ENCODE data around the gene CYP4X1.

GRCh38 chr1:47024141-47024801 lies 802 bp downstream of the CYP4X1 start:
- no peak for TF ChIP-seq CTCF (IDR thresholded peaks at IDR 0.05)
- TF ChIP-seq RCOR1 (IDR thresholded peaks at IDR 0.05; ENCODE audit: low read length): no peak
- TF ChIP-seq POLR2AphosphoS5 (IDR thresholded peaks at IDR 0.05; ENCODE audit: low read depth, low read length): no peak
- TF ChIP-seq RFX5 (IDR thresholded peaks at IDR 0.05; ENCODE audit: low read length): no peak
- no peak for TF ChIP-seq YY1 (IDR thresholded peaks at IDR 0.05; ENCODE audit: low read depth)
- no peak for TF ChIP-seq SMC3 (IDR thresholded peaks at IDR 0.05; ENCODE audit: low read depth, low read length)
- TF ChIP-seq RXRA (IDR thresholded peaks at IDR 0.05; ENCODE audit: borderline replicate concordance, low read depth): no peak
- TF ChIP-seq NRF1 (IDR thresholded peaks at IDR 0.05; ENCODE audit: low read depth, low read length): no peak
- TF ChIP-seq GABPA (IDR thresholded peaks at IDR 0.05; ENCODE audit: low read depth): no peak
- TF ChIP-seq, protein P1, sequence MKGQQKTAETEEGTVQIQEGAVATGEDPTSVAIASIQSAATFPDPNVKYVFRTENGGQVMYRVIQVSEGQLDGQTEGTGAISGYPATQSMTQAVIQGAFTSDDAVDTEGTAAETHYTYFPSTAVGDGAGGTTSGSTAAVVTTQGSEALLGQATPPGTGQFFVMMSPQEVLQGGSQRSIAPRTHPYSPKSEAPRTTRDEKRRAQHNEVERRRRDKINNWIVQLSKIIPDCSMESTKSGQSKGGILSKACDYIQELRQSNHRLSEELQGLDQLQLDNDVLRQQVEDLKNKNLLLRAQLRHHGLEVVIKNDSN (IDR thresholded peaks at IDR 0.05; ENCODE audit: borderline replicate concordance, low read depth): no peak
- TF ChIP-seq EP300 (IDR thresholded peaks at IDR 0.05; ENCODE audit: borderline replicate concordance in 1 of 2, low read depth in 1 of 2, low read length in 1 of 2): no peak
- TF ChIP-seq, protein P2, sequence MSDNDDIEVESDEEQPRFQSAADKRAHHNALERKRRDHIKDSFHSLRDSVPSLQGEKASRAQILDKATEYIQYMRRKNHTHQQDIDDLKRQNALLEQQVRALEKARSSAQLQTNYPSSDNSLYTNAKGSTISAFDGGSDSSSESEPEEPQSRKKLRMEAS (IDR thresholded peaks at IDR 0.05; ENCODE audit: low read depth): no peak
- TF ChIP-seq JUND (IDR thresholded peaks at IDR 0.05): no peak
